Suprapubic skin (tissue), 3 donors: Measurements from ENCODE around the gene PTPN20.

Experiments used
- CTCF ChIP-seq, 2 donors: fragments of 200-600 bp in 1 of 2; fragments of 450-650 bp in 1 of 2; sonication (generic) in 1 of 2; IDR thresholded peaks; one replicate each; pipeline ENCODE4 v1.5.1; 2016 to 2019; ENCODE audit warnings: antibody characterized with exemption in 2 of 2, mild to moderate bottlenecking in 1 of 2, moderate library complexity in 1 of 2
- POLR2AphosphoS5 ChIP-seq, 3 donors: sonication (generic); formaldehyde crosslinking; IDR thresholded peaks; one replicate each; pipeline ENCODE4 v1.6.1; 2017; ENCODE audit warnings: antibody characterized with exemption in 3 of 3

GRCh38 chr10:46999217-46999616 is 88.0 kb downstream of the PTPN20 start:
- TF ChIP-seq CTCF (IDR thresholded peaks at IDR 0.05) (no peak), POLR2AphosphoS5 (IDR thresholded peaks at IDR 0.05) (no peak)
